ENCODE measurements around the gene SPRED3. TPM values are rescaled to one million over a fixed set of nuclear protein-coding genes. Genes with fewer than 3 reads are reported as not detected.
A peak's percentile ranks its signal among the peaks of the same experiment; 100 is the strongest.

The SPRED3 gene
- total RNA-seq, 2 experiments from 2014 or later, result 3.0 to 4.5 TPM

GRCh38 chr19:38392707-38393308, 4.3 kb downstream of the SPRED3 start:
- Mint-ChIP-seq H3K36me3 (ENCODE audit: low read depth) (peaks cover 5% of the 10 kb centered on the region), H3K27ac (no peak overlapping the region), H3K27me3 (peaks cover 16% of the 10 kb centered on the region), H3K9me3 (ENCODE audit: low read depth) (no peaks in the 10 kb centered on the region), H3K4me3 (no peak overlapping the region), H3K4me1 (peaks cover 40% of the 10 kb centered on the region)
- CTCF ChIA-PET, result interaction anchor here (2.9 kb wide), 1 partner anchor 10 kb away, joined by 30 read pairs; the partner anchor contains the start of gene FAM98C
- POLR2A ChIA-PET, result no interaction called here
- ATAC-seq (no peak), DNase-seq (peak; percentile 50)
- intact Hi-C loops (cut with DNase I, micrococcal nuclease), result no loop called here

GRCh38 chr19:38394488-38394887, 6.0 kb downstream of the SPRED3 start:
- intact Hi-C loops (cut with DNase I, micrococcal nuclease), result loop anchor here in 1 of 2 experiments (1.0 to 2.0 kb wide), 2 partner anchors 20 to 536 kb away; partner anchors contain the start of genes MRPS12, PSMD8 and SARS2
- ChIA-PET POLR2A (interaction anchor here (0.6 to 1.0 kb wide), 3 partner anchors 8 to 30 kb away, joined by 3 to 5 read pairs (median 3); partner anchors contain the start of gene FAM98C), CTCF (interaction anchor here (0.8 to 2.9 kb wide), 3 partner anchors 9 to 536 kb away, joined by 3 to 30 read pairs (median 6); partner anchors contain the start of genes FAM98C, MRPS12, PSMD8 and SARS2)
- Mint-ChIP-seq H3K27ac (peak overlapping the region; percentile 66), H3K4me3 (peak overlapping the region; percentile 76), H3K9me3 (ENCODE audit: low read depth) (no peaks in the 10 kb centered on the region), H3K27me3 (peaks cover 15% of the 10 kb centered on the region), H3K36me3 (ENCODE audit: low read depth) (peaks cover 5% of the 10 kb centered on the region), H3K4me1 (peaks cover 29% of the 10 kb centered on the region)
- ATAC-seq (peak; percentile 80), DNase-seq (peak; percentile 91)

GRCh38 chr19:38395381-38396114, 7.1 kb downstream of the SPRED3 start:
- peaks cover 5% of the 10 kb centered on the region for H3K36me3 Mint-ChIP-seq (ENCODE audit: low read depth)
- intact Hi-C loops (cut with DNase I, micrococcal nuclease), result loop anchor here in 1 of 2 experiments (2.0 kb wide), 1 partner anchor 535 kb away; the partner anchor contains the start of genes MRPS12 and SARS2
- no peaks in the 10 kb centered on the region for H3K9me3 Mint-ChIP-seq (ENCODE audit: low read depth)
- peak; percentile 72 for DNase-seq
- H3K27me3 Mint-ChIP-seq, result peaks cover 11% of the 10 kb centered on the region
- ChIA-PET CTCF (no interaction called here), POLR2A (interaction anchor here (0.7 kb wide), 1 partner anchor 174 kb away, joined by 3 read pairs; no protein-coding TSS in a partner anchor)
- H3K4me1 Mint-ChIP-seq, result peaks cover 25% of the 10 kb centered on the region
- H3K4me3 Mint-ChIP-seq, result peak overlapping the region; percentile 76
- peak; percentile 82 for ATAC-seq
- no peak overlapping the region for H3K27ac Mint-ChIP-seq

GRCh38 chr19:38399081-38399480, 10.6 kb downstream of the SPRED3 start:
- no peak overlapping the region for H3K27ac Mint-ChIP-seq
- H3K36me3 Mint-ChIP-seq (ENCODE audit: low read depth), result peaks cover 5% of the 10 kb centered on the region
- peaks cover under 1% of the 10 kb centered on the region for H3K27me3 Mint-ChIP-seq
- ChIA-PET POLR2A (no interaction called here), CTCF (no interaction called here)
- H3K4me1 Mint-ChIP-seq, result peaks cover 23% of the 10 kb centered on the region
- DNase-seq (no peak), ATAC-seq (no peak)
- H3K4me3 Mint-ChIP-seq, result no peak overlapping the region
- H3K9me3 Mint-ChIP-seq (ENCODE audit: low read depth), result no peaks in the 10 kb centered on the region
- intact Hi-C loops (cut with DNase I, micrococcal nuclease), result no loop called here

GRCh38 chr19:38399537-38399936, 11.0 kb downstream of the SPRED3 start:
- Mint-ChIP-seq H3K27ac (no peak overlapping the region), H3K9me3 (ENCODE audit: low read depth) (no peaks in the 10 kb centered on the region), H3K36me3 (ENCODE audit: low read depth) (peaks cover 5% of the 10 kb centered on the region), H3K4me3 (no peak overlapping the region), H3K27me3 (no peaks in the 10 kb centered on the region), H3K4me1 (peaks cover 22% of the 10 kb centered on the region)
- ChIA-PET POLR2A (no interaction called here), CTCF (interaction anchor here (0.9 kb wide), 1 partner anchor 12 kb away, joined by 3 read pairs; the partner anchor contains the start of gene GGN)
- intact Hi-C loops (cut with DNase I, micrococcal nuclease), result no loop called here
- ATAC-seq (no peak), DNase-seq (no peak)

GRCh38 chr19:38400361-38400760, 11.9 kb downstream of the SPRED3 start:
- H3K4me1 Mint-ChIP-seq, result peaks cover 22% of the 10 kb centered on the region
- H3K4me3 Mint-ChIP-seq, result no peak overlapping the region
- H3K27me3 Mint-ChIP-seq, result no peaks in the 10 kb centered on the region
- no peak for DNase-seq
- no peaks in the 10 kb centered on the region for H3K9me3 Mint-ChIP-seq (ENCODE audit: low read depth)
- no peak overlapping the region for H3K27ac Mint-ChIP-seq
- ChIA-PET CTCF (interaction anchor here (0.9 kb wide), 1 partner anchor 13 kb away, joined by 3 read pairs; the partner anchor contains the start of gene GGN), POLR2A (no interaction called here)
- H3K36me3 Mint-ChIP-seq (ENCODE audit: low read depth), result peaks cover 12% of the 10 kb centered on the region
- intact Hi-C loops (cut with DNase I, micrococcal nuclease), result loop anchor here (5.0 kb wide), 3 partner anchors 217 to 487 kb away; partner anchors contain the start of genes EIF3K (in 1 of the 2) and MAP4K1 (in 1 of the 2)
- ATAC-seq, result no peak

GRCh38 chr19:38401148-38401547, 12.7 kb downstream of the SPRED3 start:
- intact Hi-C loops (cut with DNase I, micrococcal nuclease), result loop anchor here (5.0 kb wide), 3 partner anchors 216 to 486 kb away; partner anchors contain the start of genes EIF3K (in 1 of the 2) and MAP4K1 (in 1 of the 2)
- ChIA-PET CTCF (no interaction called here), POLR2A (no interaction called here)
- Mint-ChIP-seq H3K36me3 (ENCODE audit: low read depth) (peaks cover 13% of the 10 kb centered on the region), H3K27ac (no peak overlapping the region), H3K9me3 (ENCODE audit: low read depth) (no peaks in the 10 kb centered on the region), H3K4me1 (peaks cover 23% of the 10 kb centered on the region), H3K4me3 (no peak overlapping the region), H3K27me3 (no peaks in the 10 kb centered on the region)
- DNase-seq (no peak), ATAC-seq (no peak)

GRCh38 chr19:38402623-38402966, 14.1 kb downstream of the SPRED3 start:
- ChIA-PET POLR2A (interaction anchor here (0.8 to 1.8 kb wide), 7 partner anchors 9 to 232 kb away, joined by 3 to 9 read pairs (median 3); partner anchors contain the start of genes EIF3K, GGN and PSMD8), CTCF (interaction anchor here (0.6 to 3.1 kb wide), 49 partner anchors 9 to 550 kb away, joined by 3 to 30 read pairs (median 4); partner anchors contain the start of genes ACTN4, CATSPERG, ECH1 and EIF3K)
- Mint-ChIP-seq H3K36me3 (ENCODE audit: low read depth) (peaks cover 11% of the 10 kb centered on the region), H3K27me3 (no peaks in the 10 kb centered on the region), H3K4me1 (peaks cover 16% of the 10 kb centered on the region), H3K4me3 (peak overlapping the region; percentile 84), H3K27ac (peak overlapping the region; percentile 58), H3K9me3 (ENCODE audit: low read depth) (no peaks in the 10 kb centered on the region)
- ATAC-seq (peak; percentile 3), DNase-seq (no peak)
- intact Hi-C loops (cut with DNase I, micrococcal nuclease), result loop anchor here (2.0 to 5.0 kb wide), 5 partner anchors 28 to 485 kb away; partner anchors contain the start of genes EIF3K (in 1 of the 2), MAP4K1 (in 1 of the 2) and PSMD8 (in 1 of the 2)

GRCh38 chr19:38402967-38403674, 14.6 kb downstream of the SPRED3 start, which contains the start of gene FAM98C:
FAM98C (plus strand) TSS chr19:38403093; CDS start chr19:38403154, 61 bp downstream.
- POLR2A ChIA-PET, result interaction anchor here (0.7 to 1.8 kb wide), 10 partner anchors 9 to 528 kb away, joined by 3 to 9 read pairs (median 3); partner anchors contain the start of genes EIF3K, GGN, MRPS12 and PSMD8
- Mint-ChIP-seq H3K36me3 (ENCODE audit: low read depth) (peaks cover 14% of the 10 kb centered on the region), H3K4me1 (peaks cover 16% of the 10 kb centered on the region), H3K4me3 (peak within 1 kb of the TSS; percentile 84), H3K27ac (peak within 1 kb of the TSS; percentile 85), H3K27me3 (no peaks in the 10 kb centered on the region), H3K9me3 (ENCODE audit: low read depth) (no peaks in the 10 kb centered on the region)
- intact Hi-C loops (cut with DNase I, micrococcal nuclease), result loop anchor here (1.0 to 5.0 kb wide), 17 partner anchors 15 to 527 kb away; partner anchors contain the start of genes MRPS12 (in 2 of the 2), PSMD8 (in 2 of the 2), SARS2 (in 2 of the 2) and EIF3K (in 1 of the 2)
- ATAC-seq, result peak; percentile 99
- CTCF ChIA-PET, result interaction anchor here (0.5 to 3.1 kb wide), 53 partner anchors 8 to 549 kb away, joined by 3 to 30 read pairs (median 4); partner anchors contain the start of genes ACTN4, CATSPERG, ECH1 and EIF3K
- peak; percentile 99 for DNase-seq

- POLR2A ChIA-PET, result interaction anchor here (0.6 to 0.7 kb wide), 2 partner anchors 26 to 765 kb away, joined by 3 to 5 read pairs; no protein-coding TSS in a partner anchor
- Mint-ChIP-seq H3K4me3 (peak overlapping the region; percentile 42), H3K9me3 (ENCODE audit: low read depth) (no peaks in the 10 kb centered on the region), H3K27me3 (no peaks in the 10 kb centered on the region), H3K4me1 (peaks cover 16% of the 10 kb centered on the region), H3K36me3 (ENCODE audit: low read depth) (peaks cover 17% of the 10 kb centered on the region), H3K27ac (peak overlapping the region; percentile 47)
- no peak for ATAC-seq
- intact Hi-C loops (cut with DNase I, micrococcal nuclease), result loop anchor here (5.0 kb wide), 3 partner anchors 212 to 482 kb away; partner anchors contain the start of genes EIF3K (in 1 of the 2) and MAP4K1 (in 1 of the 2)
- CTCF ChIA-PET, result interaction anchor here (0.6 to 3.1 kb wide), 4 partner anchors 9 to 233 kb away, joined by 3 to 22 read pairs (median 3); no protein-coding TSS in a partner anchor
- DNase-seq, result no peak
Observed at GRCh38 chr19:38404858-38405257, 16.4 kb downstream of the SPRED3 start.
